ENCODE measurements around the gene RAPSN. TPM values are rescaled to one million over a fixed set of nuclear protein-coding genes. Genes with fewer than 3 reads are reported as not detected.

RAPSN gene
- total and polyA plus RNA-seq, 2 donors (not counting 1 experiment from before 2014, with no cell fraction given) = 0.25 to 1.0 TPM

- no peaks in the 10 kb centered on the region for H3K36me3 ChIP-seq (replicated peaks in 1 of 2; ENCODE audit: control extremely low read depth in 1 of 2, control insufficient read depth in 1 of 2, extremely low read depth in 1 of 2, insufficient read depth in 2 of 2, low read length in 1 of 2)
- H3K27ac ChIP-seq (ENCODE audit: low read length in 2 of 2) = peak overlapping the region; percentile 95 to 97
- peak overlapping the region; percentile 66 for H3K9ac ChIP-seq (ENCODE audit: low read length)
- H4K20me1 ChIP-seq (ENCODE audit: control insufficient read depth, insufficient read depth, low read length, poor library complexity, severe bottlenecking) = no peaks in the 10 kb centered on the region
- peak overlapping the region; percentile 98 for H3K27ac Mint-ChIP-seq
- ATAC-seq (ENCODE audit: low read depth) (peak; percentile 76), DNase-seq (peak; percentile 80)
- TF ChIP-seq EZH2 (IDR thresholded peaks at IDR 0.05; ENCODE audit: borderline replicate concordance, insufficient read depth, low read depth, low read length, poor library complexity, severe bottlenecking) (no peak), CTCF (IDR thresholded peaks at IDR 0.05) (no peak)
- no peaks in the 10 kb centered on the region for H3K27me3 Mint-ChIP-seq
- H2AFZ ChIP-seq (ENCODE audit: insufficient read depth, low read depth, low read length, poor library complexity, severe bottlenecking) = peak overlapping the region; percentile 88
- peaks cover 36% of the 10 kb centered on the region for H3K79me2 ChIP-seq (ENCODE audit: control insufficient read depth, insufficient read depth, low read length)
- ChIA-PET CTCF (interaction anchor here (1.2 to 5.7 kb wide), 7 partner anchors 8 to 215 kb away, joined by 3 to 72 read pairs (median 8); partner anchors contain the start of genes ACP2 and SPI1), POLR2A (interaction anchor here (0.5 to 4.1 kb wide), 7 partner anchors 9 to 185 kb away, joined by 3 to 39 read pairs (median 4); partner anchors contain the start of genes DDB2 and SPI1)
- H3K4me3 ChIP-seq (ENCODE audit: control extremely low read depth in 1 of 5, extremely low read depth in 1 of 5, insufficient read depth in 1 of 5, low read depth in 2 of 5, low read length in 4 of 5) = peak overlapping the region; percentile 2 to 55 (median 45)
- WGBS (ENCODE audit: insufficient coverage) = 11% methylated on average over 27 of the region's 39 CpGs
- no peaks in the 10 kb centered on the region for H3K9me3 ChIP-seq (ENCODE audit: control extremely low read depth in 1 of 3, control insufficient read depth in 2 of 3, insufficient read depth in 1 of 3, low read length in 2 of 3)
- H3K9me3 Mint-ChIP-seq (ENCODE audit: insufficient read depth) = no peaks in the 10 kb centered on the region
- H3K27me3 ChIP-seq (replicated peaks in 1 of 4; ENCODE audit: control extremely low read depth in 1 of 4, control insufficient read depth in 3 of 4, insufficient read depth in 4 of 4, low read length in 3 of 4) = no peaks in the 10 kb centered on the region
- peaks cover 59 to 82% of the 10 kb centered on the region in 2 donors for H3K4me1 ChIP-seq (ENCODE audit: control insufficient read depth in 2 of 2, insufficient read depth in 2 of 2, low read length in 2 of 2)
- H3K4me2 ChIP-seq (replicated peaks; ENCODE audit: low read depth, low read length, poor library complexity, severe bottlenecking) = peak overlapping the region; percentile 81
- H3K4me1 Mint-ChIP-seq = peaks cover 70% of the 10 kb centered on the region
- H3K4me3 Mint-ChIP-seq = peak overlapping the region; percentile 85
- intact Hi-C loops (cut with micrococcal nuclease) = loop anchor here (1.0 kb wide), 3 partner anchors 14 to 20 kb away; partner anchors contain the start of genes SLC39A13 and SPI1
Observed at GRCh38 chr11:47394322-47395222, 54.4 kb downstream of the RAPSN start.
